Measurements from ENCODE around the gene TNIP2.

TNIP2 gene

GRCh38 chr4:2755821-2756690 lies at the start of gene TNIP2:
Gene TNIP2, minus strand, starts transcription at chr4:2756336. Its CDS starts 47 bp downstream, at chr4:2756289.
- DNase-seq = peak; percentile 68

- no peak for DNase-seq
Observed at GRCh38 chr4:2804973-2805501, 48.9 kb upstream of the TNIP2 start.

GRCh38 chr4:2804449-2804972 lies 48.4 kb upstream of the TNIP2 start:
- no peak for DNase-seq

- no peak for DNase-seq
Observed at GRCh38 chr4:2803624-2804448, 47.7 kb upstream of the TNIP2 start.

GRCh38 chr4:2802618-2803531 lies 46.7 kb upstream of the TNIP2 start:
- DNase-seq = no peak

- DNase-seq = peak; percentile 4
Observed at GRCh38 chr4:2800691-2801596, 44.8 kb upstream of the TNIP2 start.

- DNase-seq = no peak
Observed at GRCh38 chr4:2799971-2800690, 44.0 kb upstream of the TNIP2 start.

GRCh38 chr4:2799224-2799911 lies 43.2 kb upstream of the TNIP2 start:
- DNase-seq = no peak

- no peak for DNase-seq
Observed at GRCh38 chr4:2798399-2799223, 42.5 kb upstream of the TNIP2 start.

- DNase-seq = no peak
Observed at GRCh38 chr4:2797545-2798305, 41.6 kb upstream of the TNIP2 start.

- DNase-seq = no peak
Observed at GRCh38 chr4:2796849-2797544, 40.9 kb upstream of the TNIP2 start.

GRCh38 chr4:2795893-2796848 lies 40.0 kb upstream of the TNIP2 start:
- no peak for DNase-seq

- DNase-seq = no peak
Observed at GRCh38 chr4:2795300-2795892, 39.3 kb upstream of the TNIP2 start.

- DNase-seq = peak; percentile 66
Observed at GRCh38 chr4:2794486-2795299, 38.6 kb upstream of the TNIP2 start.

All from HCEC 1CT (cell line).